Ureter (tissue), 1 donor: Measurements from ENCODE around the gene TSHZ1. TPM values are rescaled to one million over a fixed set of nuclear protein-coding genes. Genes with fewer than 3 reads are reported as not detected.

ENCODE experiments used
- DNase-seq: peaks from one replicate; pipeline ENCODE4 v3.0.0-alpha.2; 2020; ENCODE audit warnings: low spot score
- total RNA-seq: library from RNA; stranded (reverse); gene quantifications from one replicate; pipeline ENCODE4 v1.2.4, GENCODE V29; 2023
- donor health status: DM: yes; HTN: yes; CAD: no.

The TSHZ1 gene
- total RNA-seq, 1 donor from 2014 or later = 21.1 TPM

DNA sequence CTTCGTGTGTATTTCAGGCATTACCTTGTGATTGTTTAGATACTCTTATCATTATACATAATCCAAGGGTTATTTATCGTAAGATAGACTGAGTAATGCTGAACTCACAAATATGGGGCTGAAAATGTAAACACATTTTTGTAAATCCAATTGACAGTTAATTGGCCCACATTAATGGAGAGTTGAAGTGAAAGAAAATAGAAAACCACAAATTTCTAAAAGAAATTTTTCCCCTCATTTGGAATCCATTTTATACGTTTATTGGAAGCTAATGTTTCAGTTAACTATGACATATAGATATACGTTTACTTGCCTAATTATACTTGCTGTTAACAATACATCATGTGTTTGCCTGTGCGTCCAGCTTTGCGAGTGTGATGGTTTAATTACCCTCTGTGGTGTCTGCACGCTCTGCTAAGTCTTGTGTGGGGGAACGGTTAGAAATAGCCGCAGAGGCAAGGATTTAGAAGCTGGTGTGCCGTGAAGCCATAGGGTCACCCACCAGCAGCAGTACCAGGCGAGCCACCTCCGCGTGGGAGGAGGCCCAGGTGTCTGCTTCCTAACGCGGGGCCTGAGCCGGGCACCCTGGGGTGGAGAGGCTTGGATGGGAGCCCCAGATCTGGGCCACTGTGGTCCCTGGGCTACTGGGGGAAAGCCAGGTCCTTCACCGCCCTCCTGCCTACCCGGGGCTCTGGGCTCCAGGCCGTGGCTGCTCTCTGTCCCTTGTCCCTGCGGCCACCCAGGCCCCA lies 38.0 kb downstream of the TSHZ1 start:
- no peak for DNase-seq

DNA sequence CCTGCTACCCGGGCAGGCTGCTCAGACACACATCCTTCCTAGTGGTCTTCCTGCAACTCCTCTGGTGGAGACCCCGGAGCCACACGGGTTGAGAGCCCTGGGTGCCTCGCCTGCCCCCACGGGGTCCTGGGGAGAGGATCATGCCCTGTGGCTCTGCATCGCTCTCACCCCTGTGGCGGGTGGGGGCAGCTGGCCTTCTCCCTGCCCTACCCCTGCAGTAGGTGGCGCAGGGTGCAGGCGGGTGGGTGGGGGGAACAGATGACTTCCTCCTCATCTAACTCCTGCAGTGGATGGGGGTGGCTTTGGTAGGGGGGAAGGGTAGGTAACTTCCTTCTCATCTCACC lies 38.5 kb downstream of the TSHZ1 start:
- no peak for DNase-seq

DNA sequence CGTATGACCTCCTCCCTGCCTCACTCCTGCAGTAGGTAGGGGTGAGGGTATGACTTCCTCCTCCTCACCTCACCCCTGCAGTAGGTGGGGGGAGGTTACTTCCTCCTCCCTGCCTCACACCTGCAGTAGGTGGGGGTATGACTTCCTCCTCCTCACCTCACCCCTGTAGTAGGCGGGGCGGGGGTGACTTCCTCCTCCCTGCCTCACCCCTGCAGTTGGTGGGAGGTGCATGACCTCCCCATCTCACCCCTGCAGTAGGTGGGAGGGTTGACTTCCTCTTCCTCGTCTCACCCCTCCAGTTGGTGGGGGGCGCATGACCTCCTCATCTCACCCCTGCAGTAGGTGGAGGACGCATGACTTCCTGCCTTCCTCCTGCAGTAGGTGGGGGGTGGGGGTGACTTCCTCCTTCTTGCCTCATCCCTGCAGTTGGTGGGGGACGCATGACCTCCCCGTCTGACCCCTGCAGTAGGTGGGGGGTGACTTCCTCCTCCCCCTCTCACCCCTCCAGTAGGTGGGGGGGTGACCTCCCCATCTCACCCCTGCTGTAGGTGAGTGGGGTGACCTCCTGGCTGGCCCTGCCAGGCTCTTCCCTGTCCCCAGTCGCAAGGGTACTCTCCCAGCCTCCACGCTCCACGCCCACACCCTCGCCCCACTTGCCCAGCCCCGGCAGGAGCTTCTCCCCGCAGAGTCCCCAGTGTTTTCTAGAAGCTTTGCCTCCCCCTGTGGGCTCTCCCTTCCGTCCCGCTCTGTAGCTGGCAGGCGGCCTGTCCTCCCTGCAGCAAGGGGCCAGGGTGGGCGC lies 39.3 kb downstream of the TSHZ1 start:
- DNase-seq = no peak

DNA sequence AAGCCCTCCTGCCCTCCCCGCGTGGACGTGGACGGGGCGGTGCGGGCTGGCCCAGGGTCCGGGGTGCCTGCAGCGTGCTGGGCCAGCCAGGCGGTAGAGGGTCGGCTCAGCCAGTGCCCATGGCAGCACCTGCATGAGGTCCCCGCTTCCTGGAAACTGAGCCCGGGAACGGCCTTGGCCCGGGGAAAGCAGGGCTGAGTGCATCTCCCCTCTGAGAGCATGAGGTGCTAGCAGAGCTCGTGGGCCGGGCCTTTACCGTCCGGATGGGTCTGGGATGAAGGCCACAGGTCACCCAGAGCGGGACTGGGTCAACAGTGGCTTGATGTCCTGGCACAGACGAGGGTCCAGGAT lies 39.8 kb downstream of the TSHZ1 start:
- no peak for DNase-seq

DNA sequence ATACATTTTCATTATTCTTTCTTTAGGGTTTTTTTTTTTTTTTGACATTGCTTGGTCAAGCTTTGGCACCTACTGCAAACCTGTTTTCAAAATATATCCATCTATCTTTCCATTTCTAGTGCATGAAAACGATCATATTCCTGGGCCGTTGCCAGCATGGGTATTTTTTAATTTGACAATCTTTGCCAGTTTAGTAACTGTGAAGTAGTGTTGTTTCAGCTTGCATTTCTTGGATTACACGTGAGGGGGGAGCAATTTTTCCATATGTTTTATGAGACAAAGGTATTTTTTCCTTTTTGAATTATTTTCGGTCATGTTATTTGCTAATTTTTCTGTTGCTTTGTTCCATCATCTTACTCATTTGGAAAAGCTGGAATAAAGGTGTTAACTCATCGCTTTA lies 40.9 kb downstream of the TSHZ1 start:
- DNase-seq = no peak

DNA sequence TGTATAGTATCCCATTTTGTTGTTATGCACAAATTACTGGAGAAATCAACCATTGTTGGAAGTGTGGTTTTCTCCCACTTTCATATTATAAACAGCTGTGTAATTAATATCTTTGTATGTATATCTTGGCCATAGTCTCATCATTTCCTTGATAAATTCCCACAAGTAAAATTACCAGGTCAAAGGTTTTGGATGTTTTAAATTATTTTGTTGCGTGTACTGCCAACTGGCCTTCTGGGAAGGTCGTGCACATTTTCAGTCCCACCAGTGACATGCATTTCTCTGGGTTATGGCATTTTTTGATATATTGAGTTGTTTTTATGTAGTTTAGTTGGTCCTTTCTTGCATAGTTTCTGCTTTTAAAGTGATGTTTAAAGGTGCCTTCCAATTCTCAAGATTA lies 41.5 kb downstream of the TSHZ1 start:
- DNase-seq = no peak

DNA sequence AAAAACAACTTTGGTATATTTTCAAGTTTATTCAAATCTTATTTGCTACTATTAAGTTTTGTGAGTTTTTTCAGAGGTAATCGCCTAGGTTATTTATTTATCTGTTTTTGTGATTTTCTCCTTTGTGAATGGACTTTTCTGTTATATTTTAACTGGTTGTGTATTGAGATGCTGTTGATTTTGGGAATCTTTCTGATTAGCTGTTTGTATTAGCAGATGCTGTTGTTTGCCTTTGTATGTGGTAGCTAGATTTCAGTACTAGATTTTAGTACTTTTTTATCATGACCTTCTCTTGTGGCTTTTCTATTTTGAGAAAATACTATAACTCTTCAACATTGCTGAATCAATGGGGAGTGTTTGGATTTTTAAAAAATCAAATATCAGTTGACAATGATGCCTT lies 42.4 kb downstream of the TSHZ1 start:
- DNase-seq = no peak

DNA sequence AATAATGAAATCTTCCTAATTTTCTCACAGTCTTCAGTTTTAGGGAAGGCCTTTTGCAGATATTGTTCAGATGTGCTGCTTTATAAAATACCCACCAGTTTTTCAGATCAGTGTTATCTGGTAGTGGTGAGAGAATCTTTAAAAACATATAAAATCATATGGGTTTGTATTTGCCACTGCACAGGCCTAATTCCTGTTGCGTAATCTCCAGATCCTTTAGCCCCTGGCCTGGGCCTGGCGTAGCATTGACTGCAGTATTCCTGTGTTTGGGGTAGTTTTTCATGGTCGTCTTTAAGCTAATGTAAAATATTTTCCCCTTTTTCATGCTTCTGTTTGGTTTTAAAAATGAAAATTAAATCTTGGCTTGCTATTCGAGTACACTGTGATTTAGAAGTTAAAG lies 43.2 kb downstream of the TSHZ1 start:
- DNase-seq = no peak

DNA sequence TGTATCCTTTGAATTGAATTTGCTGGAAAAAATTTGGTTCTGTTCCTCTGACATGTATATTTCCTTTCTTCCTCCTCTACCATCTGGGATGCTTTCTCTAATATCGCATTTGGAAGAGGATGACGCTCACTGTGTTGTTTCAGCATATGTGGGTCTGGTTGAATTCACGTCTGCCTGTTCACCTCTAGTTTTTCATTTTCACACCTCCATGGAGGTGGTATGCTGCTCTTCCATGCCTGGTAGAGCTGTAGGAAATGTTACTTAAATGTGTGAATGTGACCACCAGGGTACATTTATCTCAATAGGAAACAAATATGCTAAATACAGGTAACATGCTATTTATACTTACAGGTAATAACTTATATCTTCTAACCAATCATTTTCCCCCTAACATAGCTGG lies 44.5 kb downstream of the TSHZ1 start:
- no peak for DNase-seq

DNA sequence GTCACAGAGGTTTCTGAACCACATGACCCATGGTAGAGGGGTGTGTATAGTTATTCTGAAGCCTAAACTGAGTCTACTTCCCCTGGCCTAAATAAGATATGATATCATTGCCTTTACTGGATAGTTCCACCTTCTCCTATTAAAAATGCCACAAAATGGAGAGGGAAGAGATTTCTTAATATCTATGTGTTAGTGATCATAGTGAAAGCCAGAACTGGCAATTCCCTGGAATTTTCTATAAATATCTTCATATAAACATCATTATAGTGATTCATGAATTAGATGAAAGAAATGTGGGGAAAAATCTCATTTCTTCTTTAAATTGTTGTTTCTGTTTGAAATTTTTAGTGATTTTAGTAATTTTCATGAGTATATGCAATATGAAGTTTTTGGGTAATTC lies 45.8 kb downstream of the TSHZ1 start:
- DNase-seq = no peak

DNA sequence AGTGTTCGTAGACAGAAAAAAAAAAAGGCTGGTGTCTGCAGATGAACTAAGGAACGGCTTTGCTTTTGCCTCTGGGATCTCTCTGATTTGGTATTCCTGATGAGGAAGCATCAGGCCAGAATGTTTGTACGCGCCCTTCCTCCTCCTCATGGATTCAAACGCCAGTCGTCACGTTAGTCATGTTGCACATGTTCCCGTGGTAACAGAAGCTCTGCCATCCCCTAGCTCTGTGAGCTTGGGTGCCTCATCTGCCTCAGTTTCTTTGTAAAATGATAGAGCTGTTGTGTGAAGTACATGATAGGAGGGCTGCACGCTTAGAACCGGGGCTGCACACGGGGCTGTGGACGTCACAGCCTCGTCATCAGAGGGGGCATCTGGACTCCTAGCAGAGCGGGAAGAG lies 47.0 kb downstream of the TSHZ1 start:
- no peak for DNase-seq

DNA sequence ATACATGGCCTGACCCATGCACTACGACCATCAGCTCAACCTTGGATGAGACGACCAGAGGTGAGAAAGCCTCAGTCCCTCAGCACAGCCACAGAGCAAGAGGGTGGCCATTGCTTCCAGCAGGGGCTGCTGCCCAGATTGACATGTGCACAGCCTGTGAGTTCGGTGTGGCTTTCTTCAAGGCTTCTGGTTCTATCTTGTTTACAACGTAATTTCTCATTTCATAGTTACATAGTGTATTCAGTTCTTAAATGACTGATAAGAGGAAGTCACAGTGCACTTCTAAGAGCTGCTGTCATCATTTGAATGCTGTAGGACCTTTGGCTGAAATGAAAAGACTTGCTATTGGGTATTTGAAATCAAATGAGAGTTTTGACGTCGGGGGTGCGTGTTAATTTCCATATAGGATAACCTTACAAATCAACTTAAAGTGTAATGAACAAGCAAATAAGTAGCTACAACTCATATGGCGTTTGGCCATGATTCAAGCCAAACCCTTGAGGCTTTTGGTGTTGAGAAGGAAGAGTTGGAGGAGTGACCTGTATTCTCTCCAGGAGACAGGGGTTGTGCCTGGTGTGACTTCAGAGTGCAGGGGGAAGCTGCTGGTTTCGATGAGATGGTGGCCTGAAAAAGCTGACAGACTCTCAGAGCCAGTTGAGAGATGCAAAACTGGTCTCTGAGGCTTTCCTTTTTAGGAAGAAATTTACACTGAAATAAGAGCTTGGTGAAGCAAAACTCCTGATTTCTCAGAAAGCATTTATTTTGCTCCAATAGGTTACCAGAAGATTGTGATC lies 51.0 kb downstream of the TSHZ1 start:
- DNase-seq = no peak

DNA sequence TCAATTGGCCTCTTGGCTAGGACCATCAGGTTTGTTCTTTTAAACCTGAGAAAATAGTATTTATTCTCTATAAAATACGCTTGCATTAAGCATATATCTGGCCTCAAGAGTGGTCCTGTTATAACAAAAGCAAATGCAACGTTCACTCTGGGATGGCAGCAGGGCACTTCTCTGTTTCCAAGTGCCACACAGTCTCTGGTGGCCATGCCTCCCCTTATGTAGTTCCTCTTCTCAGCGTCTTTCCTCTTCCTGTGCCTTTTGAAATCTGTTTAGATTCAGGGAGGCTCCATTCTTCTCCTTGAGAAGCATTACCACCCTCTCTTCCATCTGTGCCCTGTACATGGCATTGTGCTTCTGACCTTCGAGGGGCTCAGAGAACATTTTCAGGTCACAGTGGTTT lies 51.9 kb downstream of the TSHZ1 start:
- no peak for DNase-seq

DNA sequence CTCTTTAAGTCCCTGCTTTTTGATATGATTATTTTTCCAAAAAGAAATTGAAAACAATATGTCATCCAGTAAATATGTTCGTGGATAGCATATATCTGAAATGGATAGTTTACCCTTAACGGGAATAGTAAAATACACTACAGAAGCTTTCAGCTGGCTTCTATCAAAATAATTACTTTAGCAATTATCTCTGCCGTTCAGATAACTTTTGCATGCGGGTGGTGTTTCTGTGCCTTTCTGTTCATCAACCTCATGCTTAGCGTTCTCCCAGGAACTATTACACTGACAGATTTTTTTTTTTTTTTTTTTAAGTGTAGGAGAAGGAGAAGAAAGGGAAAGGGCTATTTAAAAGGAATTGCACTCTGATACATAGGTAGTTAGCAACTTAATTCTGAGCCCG lies 53.6 kb downstream of the TSHZ1 start:
- no peak for DNase-seq

DNA sequence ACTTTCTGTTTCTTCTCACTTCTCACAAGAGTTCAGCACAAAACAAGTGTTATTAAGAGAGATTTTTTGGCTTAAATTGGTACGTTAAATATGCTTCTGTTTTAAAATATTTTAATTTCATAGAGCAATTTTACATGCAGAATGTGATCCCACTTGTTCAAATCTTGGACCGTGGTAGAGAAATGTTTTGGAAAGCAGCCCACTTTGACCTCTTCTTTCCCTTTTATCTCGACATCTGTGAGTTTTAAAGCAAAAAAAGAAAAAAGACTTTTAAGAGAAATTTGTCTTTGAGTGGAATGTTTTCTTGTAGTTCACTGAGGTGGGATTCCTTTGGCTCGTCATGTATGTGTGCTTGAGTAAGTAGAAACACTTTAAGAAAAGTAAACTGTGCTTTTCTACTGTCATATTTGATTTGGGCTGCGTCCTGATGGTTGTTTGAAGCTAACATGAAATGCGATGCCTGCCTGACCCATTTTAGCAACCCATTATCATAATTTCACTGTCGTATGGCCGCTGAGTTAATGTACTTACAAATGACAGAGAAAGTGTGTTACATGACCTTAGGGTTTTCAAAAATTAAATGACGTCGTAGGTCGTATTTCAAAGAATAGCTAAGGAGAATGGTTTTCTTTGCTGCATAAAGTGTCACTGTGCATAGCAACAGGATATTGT lies 54.5 kb downstream of the TSHZ1 start:
- no peak for DNase-seq

DNA sequence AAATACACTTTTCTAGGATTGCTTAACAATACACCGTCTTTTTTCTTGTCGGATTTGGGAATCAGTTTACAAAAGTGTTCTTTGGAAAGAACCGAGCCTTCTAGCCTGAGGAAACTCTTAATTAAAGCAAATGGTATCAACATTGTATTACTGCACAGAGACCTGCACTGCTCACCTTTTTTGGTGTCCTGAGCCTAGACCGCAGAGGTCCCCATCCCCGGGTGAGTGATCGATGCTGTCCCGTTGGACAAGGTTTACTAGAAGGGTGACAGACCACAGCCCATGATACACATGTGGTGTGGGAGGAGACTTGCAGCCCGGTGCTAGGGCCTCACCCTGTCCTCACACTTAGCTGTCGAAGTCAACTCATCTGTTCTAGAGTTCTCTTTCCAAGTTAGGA lies 55.3 kb downstream of the TSHZ1 start:
- DNase-seq = no peak

DNA sequence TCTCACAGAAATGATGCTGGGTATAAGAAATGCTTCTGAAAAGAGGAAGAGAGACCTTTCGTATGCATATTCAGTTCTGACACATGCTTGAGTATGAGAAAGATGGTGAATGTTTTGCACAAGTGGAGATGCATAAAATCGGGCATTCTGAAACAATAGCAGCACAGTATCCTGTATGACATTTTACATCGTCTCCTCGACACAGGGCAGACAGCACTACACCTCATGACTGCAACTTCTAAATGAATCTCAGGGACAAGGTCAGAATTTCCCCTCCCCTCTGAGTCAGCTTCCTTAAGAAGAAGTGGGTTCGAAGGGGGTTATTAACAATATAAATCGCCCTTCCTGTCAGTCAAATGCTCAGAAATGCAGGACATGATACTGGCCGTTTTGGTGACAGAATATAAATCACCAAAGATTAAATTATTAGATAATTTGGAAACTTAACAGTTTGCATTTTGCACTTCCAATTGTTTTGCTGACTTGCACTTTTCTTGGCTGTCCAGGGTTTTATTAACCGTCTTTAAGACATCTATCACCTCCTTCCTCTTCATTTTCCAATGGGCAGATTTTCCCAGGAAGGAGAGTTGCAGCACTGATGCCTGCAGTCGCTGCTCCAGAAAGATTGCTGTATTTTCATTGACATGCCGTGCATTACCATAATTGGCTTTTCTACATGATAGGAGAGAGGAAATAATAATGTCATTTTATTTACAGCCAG lies 57.2 kb downstream of the TSHZ1 start:
- no peak for DNase-seq

DNA sequence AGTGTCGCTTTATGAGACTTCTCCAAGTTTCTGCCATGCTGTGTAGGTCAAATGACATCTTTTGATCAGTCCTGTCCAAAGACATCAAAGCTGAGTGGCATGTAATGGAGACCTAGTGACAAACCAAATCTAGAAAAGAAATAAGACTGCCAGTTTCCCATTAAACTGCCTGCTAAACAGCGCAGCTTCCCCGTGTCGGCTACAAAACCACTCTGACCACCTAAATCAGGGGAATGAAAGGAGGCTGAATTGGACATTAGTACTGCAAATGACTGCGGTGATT lies 57.7 kb downstream of the TSHZ1 start:
- DNase-seq = no peak

DNA sequence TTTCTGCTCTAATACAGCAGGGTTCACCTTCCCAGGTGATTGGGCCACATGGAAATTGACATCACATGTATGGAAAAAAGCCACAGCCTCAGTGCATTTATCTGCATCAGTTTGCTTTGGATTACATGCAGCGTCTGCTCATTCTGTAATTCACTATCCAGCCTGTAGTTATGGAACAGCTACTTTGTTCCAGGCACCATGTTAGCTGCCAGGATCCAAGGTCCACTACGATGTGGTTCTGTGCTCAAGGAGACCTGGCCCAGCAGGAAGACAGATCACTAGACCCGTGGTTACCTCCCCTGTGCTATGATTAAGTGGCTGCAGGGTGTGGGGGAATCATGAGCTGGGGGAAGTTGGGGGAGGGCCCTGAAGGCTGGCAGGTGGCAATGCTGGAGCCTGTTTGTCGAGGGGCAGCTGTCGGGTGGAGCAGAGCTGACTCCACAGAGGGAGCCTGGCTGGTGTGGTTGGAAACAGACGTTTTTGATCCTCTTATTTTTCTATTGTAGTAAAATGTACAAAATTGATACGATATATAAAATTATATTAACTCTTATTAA lies 58.6 kb downstream of the TSHZ1 start:
- no peak for DNase-seq

DNA sequence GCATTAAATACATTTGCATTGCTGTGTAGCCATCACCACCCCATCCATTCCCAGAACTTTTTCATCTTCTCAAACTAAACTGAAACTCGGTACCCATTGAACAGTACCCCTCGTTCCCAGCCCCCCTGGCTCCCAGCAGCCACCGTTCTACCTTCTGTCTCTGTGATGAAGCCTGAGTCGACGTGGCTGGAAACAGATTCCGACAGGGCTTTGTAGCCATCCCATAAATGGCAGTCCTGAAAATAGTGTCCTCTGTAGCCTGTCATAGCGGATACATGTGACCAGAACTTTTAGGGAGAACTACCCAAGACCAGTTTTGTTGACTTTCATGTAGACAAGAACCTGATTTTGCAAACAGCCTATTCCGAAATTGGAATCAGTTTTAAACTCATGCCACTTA lies 59.1 kb downstream of the TSHZ1 start:
- no peak for DNase-seq

DNA sequence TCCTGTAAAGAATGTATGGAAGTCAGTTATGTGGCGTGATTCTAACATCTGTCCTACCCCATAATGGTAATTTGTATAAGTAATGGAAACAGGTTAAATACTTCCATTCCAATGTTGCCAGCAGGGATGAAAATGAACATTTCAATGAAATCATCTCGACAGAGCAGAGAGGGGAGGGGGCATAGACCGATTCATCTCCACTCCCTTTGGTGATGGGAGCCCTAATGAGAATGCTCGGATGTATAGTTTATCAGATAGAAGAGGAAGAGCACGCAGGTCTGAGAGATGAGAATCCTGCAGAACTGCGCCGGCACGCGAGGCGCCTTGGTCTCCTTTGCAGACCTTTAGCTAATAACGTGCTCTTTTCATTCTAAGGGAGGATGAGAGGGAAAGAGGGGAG lies 61.4 kb downstream of the TSHZ1 start:
- no peak for DNase-seq

DNA sequence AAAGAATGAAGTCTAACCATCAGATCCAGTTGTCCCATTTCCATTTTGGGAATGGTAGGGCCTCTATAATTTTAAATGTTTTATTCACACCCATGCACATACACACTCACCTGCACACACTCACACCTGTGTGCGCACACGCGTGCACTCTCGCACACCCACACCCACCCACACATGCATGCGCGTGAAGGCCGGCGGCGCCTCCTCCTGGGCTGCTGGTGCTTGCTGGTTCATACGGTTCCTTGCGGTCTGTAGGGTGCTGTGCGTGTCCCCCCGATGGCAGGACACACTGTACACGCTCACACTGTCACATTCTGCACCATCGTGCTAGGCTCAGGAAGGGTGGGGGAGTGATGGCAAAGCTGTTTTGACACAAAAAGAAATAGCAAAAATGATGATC lies 63.2 kb downstream of the TSHZ1 start:
- no peak for DNase-seq
